H1 (cell line): ENCODE results near the gene CSPG5.

ENCODE experiments used
- BRCA1 ChIP-seq: IDR thresholded peaks from 2 replicates; pipeline ENCODE4 v1.6.1; 2012; ENCODE audit warnings: low read depth, low read length, improper control_type of control experiment
- CTCF ChIP-seq, 3 experiments: IDR thresholded peaks; 1 replicate in 2 of 3; 2 replicates in 1 of 3; pipeline versions ENCODE4 v1.5.1 to v1.6.1; 2011; ENCODE audit warnings: low read length in 3 of 3, mild to moderate bottlenecking in 3 of 3, inconsistent platforms in 2 of 3, low read depth in 1 of 3, moderate library complexity in 1 of 3; ENCODE audit not compliant: insufficient read depth in 1 of 3; ENCODE audit errors: control extremely low read depth in 1 of 3
- JUND ChIP-seq: IDR thresholded peaks from 2 replicates; pipeline ENCODE4 v1.6.1; 2011; ENCODE audit warnings: mild to moderate bottlenecking, improper control_type of control experiment, low read length

- TF ChIP-seq BRCA1 = no peak
- no peak for TF ChIP-seq CTCF (IDR thresholded peaks at IDR 0.05; ENCODE audit: control extremely low read depth in 1 of 3, insufficient read depth in 1 of 3, low read depth in 1 of 3, low read length in 3 of 3)
- no peak for TF ChIP-seq JUND
These were observed 28.7 kb upstream of the CSPG5 start for GRCh38 chr3:47607335-47607734.
